ENCODE measurements around the gene SLC25A5. TPM values are rescaled to one million over a fixed set of nuclear protein-coding genes. Genes with fewer than 3 reads are reported as not detected.
A peak's percentile ranks its signal among the peaks of the same experiment; 100 is the strongest.
"Not testable (repeated sequence)": the region's sequence is repeated elsewhere in the genome, so short reads cannot be mapped to it uniquely, and the experiment has no call there.

Gene SLC25A5
- total RNA-seq, 1 experiment from 2014 or later: 170 TPM

DNA sequence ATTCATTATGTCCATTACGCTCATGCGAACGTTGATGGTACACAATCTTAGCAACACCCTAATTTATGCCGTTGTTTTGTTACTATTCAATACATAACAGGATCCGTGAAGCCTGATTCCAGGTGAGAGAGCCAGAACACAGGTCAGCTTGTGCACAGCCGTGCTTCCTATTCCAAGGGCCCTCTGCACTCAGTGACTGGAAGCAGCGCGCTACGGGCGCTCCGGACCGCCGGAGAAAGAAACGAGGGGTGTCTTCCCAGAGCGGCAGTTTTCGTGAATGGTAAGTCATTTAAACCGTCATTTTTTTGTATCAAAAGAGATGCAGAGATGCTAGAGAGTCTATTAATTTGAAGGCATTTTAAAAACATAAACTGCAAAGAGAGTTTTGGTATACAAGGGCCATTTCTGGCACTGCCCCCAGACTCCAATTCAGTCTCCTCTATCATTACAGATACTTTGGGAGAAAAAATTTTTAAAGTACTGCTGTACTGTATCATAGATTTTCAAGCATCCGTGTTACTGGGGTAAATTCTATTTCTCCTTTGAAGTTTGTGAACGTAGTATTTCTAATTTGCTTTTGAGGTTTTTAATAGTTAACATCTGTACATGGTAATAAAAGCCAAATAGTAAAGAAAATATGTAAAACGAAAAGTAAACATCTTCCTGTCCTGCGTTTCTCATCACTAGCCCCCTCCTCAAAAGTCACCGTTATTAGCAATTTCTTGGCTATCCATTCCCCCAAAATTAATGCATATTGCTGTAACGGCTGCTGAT, 6.6 kb downstream of the SLC25A5 start:
- no peak for DNase-seq (ENCODE audit: low spot score)
- in situ Hi-C loops (cut with HindIII; ENCODE audit: low sequenced_read_pairs): no loop called here

DNA sequence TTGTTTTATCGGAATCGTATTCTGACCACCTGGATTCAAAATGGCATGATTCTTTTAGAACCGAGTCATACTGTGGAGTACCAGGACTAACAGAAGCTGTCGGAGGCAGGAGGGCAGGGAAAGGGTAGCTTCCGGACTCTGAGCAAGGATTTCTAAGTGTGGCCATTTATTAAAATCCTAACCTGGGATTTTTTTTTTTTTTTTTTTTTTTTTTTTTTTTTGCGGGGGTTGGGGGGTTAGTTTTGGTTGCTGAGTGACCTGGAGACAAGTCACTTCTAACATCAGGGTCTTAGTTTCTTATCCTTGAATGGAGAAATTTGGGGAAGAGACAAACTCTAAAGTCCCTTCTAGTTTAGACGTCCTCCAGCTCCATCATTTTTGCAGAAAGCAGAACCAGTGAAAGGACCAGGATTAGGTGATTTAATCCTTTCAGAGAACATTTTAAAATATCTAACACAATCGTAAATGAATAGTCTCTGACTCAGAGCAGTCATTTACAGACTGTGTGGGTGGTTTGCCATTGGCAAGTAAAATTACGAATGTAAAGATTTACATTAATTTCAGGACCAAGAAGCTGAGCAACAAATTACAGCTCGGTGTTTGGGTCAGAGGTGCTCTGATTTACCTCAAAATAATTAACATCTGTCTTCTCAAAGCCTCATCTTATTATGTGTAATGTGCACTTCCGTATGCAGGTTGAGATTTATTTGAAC, 7.3 kb downstream of the SLC25A5 start:
- no peak for DNase-seq (ENCODE audit: low spot score)
- in situ Hi-C loops (cut with HindIII; ENCODE audit: low sequenced_read_pairs): no loop called here

DNA sequence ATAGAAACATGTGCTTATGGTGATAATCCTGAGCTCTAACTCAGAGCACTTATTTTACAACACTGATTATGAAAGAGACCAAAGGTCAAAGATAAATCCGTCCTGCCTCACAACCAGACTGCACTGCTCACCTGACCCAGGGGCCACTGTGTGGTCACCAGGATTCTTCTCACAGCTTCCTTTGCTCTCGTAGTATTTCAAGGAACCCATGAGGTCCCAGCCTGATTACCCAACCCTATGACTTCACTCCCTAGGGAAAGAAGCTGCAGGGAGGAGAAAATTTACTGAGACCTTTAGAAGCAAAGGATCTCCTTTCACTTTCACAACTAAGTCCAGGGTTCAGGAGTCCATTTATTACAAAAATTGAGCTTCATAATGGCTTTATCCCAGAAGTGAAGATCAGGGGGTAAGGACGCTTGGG, 9.6 kb downstream of the SLC25A5 start:
- DNase-seq (ENCODE audit: low spot score): peak; percentile 40
- in situ Hi-C loops (cut with HindIII; ENCODE audit: low sequenced_read_pairs): no loop called here

DNA sequence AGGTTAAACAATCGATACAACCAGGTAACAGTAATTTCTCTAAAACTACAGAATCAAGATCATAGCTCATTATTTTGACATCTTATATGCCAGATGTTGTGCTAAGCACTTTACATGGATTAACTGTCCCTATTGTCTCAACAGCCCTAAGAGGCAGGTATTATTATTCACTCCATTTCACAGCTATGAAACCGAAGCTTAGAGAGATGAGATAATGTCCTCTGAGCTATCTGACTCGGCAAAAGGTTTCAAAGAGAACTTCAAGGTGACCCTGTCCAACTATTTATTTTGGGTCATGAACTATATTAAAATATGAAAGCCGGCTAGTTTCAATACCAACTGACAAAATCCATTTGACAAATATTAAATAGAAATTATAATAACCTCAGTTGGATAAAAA, 10.3 kb downstream of the SLC25A5 start:
- in situ Hi-C loops (cut with HindIII; ENCODE audit: low sequenced_read_pairs): no loop called here
- no peak for DNase-seq (ENCODE audit: low spot score)

DNA sequence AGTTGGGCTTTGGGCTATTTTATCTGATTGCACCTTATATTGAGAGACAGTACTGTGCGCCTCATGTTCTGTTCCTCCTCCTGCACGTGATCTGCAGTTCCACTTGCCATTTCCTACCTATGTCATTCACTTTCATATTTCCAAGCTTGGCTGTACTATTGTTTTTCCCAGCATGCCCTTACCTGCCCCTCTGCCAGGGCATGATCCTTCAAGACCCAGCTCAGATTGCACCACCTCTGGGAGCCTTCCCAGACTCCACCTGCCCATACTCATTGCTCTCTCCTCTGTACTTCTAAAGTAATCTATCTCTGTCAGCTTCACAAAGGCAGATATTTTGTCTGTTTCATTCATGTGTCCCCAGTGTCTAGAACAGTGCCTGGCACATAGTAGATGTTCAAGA, 11.6 kb downstream of the SLC25A5 start:
- in situ Hi-C loops (cut with HindIII; ENCODE audit: low sequenced_read_pairs): no loop called here
- no peak for DNase-seq (ENCODE audit: low spot score)

DNA sequence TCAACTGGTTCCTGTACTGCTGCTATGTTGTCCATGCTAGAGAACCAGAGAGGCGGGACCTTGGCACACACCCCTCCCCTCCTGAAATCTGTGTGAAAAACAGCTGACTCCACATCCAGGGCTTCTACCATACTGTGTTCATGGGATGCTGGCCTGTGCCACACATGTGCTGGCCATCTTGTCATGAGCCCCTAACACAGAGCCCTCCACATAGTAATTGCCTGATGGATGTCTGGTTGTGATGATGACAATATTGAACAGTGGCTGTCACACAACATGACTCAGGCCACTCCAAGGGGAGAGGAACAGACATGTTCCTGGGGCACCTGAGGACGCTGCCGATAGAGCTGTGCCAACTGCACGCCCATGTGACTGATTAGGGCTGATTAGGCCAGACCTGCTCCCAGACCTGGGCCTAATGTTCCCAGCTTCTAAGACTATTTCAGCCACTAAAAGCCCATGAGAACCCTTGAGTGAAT, 13.1 kb downstream of the SLC25A5 start:
- no peak for DNase-seq (ENCODE audit: low spot score)
- in situ Hi-C loops (cut with HindIII; ENCODE audit: low sequenced_read_pairs): no loop called here

DNA sequence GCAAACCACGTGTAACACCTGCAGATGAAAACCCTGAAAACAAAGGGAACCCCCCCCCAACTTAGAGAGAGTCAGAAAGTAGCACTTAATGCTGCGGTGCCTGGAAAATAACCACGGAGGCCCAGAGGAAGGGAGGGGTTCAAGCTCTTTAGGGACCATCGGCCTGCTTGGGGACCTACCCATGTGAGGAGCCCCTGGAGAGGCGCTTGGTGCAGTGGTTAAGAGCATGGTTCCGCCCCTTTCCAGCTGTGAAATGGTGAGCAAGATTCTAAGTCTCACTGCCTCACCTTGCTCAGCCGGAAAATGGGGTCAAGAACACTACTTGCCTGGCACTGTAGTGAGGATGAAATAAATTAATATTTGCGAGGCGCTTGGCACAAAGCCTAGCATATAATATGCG, 13.8 kb downstream of the SLC25A5 start:
- in situ Hi-C loops (cut with HindIII; ENCODE audit: low sequenced_read_pairs): no loop called here
- no peak for DNase-seq (ENCODE audit: low spot score)

DNA sequence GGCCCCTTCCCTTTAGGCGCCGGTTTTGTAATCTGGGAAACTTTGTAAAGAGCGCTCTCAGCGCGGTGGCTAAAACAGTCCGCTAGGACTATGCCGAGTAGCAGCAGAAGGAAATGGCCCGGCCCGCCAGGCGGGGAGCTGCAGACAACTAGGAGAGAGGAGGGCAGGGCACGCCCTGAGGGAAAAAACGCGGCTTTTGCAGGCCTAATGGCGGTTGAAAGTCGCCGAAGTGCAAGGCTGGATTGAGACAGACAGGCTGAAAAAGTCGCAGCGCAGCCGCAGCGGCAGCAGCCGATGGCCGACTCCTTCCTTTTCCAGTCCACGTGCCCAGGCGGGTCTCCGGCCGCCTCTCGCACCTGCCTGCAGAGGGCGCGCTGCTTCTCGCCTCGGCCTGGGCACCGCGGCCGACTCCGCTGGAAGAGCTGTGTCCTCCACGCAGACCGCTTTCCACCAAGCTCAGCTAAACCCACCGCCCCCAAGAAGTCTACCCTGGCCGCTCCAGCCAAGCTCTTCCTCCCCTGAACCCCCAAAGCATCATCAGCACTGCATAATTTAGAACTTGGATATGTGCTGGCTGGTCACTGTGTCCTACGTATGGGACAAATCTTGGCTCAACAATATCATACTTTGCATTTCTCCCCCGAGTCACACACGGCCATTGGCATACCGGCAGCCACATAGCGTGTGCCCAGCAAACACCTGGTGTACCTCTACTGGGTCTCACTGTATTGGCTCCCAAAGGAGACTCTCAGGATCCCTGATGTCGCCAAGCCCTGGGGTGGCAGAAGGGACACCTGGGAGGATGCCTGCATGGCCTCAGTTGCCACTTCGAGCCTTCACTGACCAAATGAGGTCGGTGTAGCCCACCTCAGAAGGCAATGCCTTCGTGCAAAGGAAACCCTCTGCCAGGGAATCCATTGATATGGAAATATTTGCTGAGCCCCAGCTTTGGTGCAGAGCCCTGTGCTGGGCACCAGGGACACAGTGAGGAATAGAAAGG, 14.5 kb downstream of the SLC25A5 start:
- DNase-seq (ENCODE audit: low spot score): peak; percentile 35
- in situ Hi-C loops (cut with HindIII; ENCODE audit: low sequenced_read_pairs): no loop called here

DNA sequence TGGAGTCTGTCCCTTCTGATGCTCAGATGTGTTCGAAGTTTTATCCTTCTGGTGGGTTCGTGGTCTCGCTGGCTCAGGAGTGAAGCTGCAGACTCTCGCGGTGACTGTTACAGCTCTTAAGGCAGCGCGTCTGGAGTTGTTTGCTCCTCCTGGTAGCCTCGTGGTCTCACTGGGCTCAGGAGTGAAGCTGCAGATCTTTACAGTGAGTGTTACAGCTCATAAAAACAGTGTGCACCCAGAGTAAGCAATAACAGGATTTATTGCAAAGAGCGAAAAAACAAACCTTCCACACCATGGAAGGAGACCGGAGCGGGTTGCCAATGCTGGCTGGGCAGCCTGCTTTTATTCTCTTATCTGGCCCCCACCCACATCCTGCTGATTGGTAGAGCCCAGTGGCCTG, 18.5 kb downstream of the SLC25A5 start:
- in situ Hi-C loops (cut with HindIII; ENCODE audit: low sequenced_read_pairs): no loop called here
- DNase-seq (ENCODE audit: low spot score): no peak

DNA sequence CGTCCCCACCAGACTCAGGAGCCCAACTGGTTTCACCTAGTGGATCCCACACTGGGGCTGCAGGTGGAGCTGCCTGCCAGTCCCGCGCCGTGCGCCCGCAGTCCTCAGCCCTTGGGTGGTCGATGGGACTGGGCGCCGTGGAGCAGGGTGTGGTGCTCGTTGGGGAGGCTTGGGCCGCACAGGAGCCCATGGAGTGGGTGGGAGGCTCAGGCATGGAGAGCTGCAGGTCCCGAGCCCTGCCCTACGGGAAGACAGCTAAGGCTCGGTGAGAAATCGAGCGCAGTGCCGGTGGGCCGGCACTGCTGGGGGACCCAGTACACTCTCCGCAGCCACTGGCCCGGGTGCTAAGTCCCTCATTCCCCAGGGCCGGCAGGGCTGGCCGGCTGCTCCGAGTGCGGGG, 19.5 kb downstream of the SLC25A5 start:
- DNase-seq (ENCODE audit: low spot score); in situ Hi-C loops (cut with HindIII; ENCODE audit: low sequenced_read_pairs): not testable (repeated sequence)

DNA sequence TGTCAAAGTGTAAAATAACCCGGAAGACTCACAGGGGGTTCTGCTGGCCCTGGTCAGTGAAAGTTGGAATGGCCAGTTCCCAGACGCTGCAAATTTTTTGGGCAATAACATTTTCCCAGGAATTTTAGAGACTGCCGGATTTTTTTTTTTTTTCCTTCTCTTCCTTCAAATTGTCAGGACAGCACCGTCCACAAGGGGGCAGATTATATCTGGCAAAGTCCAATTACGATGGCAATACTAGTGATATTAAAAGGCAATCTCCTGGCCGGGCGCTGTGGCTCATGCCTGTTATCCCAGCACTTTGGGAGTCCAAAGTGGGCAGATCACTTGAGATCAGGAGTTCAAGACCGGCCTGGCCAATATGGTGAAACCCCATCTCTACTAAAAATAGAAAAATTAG, 20.5 kb downstream of the SLC25A5 start:
- DNase-seq (ENCODE audit: low spot score): peak; percentile 57
- in situ Hi-C loops (cut with HindIII; ENCODE audit: low sequenced_read_pairs): no loop called here

DNA sequence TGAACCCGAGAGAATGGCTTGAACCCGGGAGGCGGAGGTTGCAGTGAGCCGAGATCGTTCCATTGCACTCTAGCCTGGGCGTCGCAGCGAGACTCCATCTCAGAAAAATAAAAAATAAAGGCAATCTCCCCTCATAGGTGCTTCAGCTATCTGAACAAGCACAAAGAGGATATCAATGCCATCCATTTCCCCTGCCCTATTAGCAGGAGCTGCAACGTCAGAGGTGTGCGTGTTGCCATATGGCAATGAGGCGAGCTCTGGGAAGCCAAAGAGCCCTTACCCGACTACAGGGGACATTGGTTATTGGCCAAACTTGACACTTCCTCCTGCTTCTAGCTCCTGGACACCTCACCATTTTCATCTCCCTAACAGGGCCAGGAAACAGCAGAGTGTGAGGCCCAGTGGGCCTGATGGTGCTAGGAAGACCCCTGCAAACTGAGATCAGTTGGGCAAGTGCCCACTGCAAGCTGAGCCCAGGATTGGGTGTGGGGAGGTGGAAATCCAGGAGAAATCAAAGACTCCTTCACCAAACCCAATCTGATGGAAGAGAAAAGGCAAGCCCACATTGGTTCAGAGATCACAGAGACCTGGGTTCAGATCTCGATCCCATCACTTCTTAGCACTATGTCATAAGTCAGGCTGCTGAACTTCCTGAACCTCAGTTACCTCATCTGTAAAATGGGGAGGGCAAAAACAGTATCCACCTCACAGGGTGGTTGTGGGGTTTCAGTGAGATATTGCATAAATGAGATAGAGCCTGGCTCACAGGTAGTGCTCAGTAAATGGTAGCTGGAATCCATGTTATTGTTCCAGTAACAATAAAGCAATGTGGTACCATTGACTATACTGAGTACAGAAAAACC, 21.2 kb downstream of the SLC25A5 start:
- in situ Hi-C loops (cut with HindIII; ENCODE audit: low sequenced_read_pairs): no loop called here

DNA sequence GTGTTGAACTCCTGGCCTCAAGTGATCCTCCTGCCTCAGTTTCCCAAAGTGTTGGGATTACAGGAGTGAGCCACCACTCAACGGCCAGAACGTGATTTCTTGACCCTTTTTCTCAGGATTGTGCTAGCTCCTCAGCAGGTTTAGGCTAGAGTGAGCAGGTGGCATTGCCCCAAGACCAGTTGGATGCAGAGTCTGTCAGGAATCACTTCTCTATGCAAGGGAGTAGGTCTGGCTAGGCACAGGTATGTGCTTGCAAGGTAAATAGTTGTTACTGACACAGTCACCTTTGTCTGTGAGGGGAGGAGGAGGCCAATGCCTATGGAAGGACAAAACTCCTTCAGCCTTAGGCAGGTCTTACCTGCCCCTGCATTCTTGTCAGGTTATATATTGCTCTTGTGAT, 24.2 kb downstream of the SLC25A5 start:
- in situ Hi-C loops (cut with HindIII; ENCODE audit: low sequenced_read_pairs): no loop called here
- no peak for DNase-seq (ENCODE audit: low spot score)

More for the DNA sequence above, 21.2 kb downstream of the SLC25A5 start:
- no peak for DNase-seq (ENCODE audit: low spot score)

DNA sequence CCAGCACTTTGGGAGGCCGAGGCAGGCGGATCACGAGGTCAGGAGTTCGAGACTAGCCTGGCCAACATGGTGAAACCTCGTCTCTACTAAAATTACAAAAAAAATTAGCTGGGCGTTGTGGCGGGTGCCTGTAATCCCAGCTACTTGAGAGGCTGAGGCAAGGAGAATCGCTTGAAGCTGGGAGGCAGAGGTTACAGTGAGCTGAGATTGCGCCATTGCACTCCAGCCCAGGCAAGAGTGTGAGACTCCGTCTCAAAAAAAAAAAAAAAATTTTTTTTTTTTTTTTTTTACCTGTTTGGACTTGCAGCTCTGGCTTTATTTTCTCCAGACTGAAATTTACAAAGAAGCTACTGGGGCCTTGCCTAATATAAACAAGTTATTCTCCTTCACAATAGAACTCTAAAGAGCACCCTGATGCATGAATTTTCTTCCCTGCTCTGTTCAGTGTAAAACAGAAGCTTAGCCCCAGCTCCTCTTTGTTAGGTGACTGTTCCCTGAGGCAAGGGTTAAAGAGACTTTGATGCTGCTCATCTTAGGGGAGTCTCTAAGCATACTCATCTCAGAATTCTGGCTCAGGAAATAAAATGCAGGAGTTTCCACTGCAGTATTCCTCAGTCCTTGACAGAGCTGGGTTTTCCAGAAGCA, 25.7 kb downstream of the SLC25A5 start:
- DNase-seq (ENCODE audit: low spot score); in situ Hi-C loops (cut with HindIII; ENCODE audit: low sequenced_read_pairs): not testable (repeated sequence)

DNA sequence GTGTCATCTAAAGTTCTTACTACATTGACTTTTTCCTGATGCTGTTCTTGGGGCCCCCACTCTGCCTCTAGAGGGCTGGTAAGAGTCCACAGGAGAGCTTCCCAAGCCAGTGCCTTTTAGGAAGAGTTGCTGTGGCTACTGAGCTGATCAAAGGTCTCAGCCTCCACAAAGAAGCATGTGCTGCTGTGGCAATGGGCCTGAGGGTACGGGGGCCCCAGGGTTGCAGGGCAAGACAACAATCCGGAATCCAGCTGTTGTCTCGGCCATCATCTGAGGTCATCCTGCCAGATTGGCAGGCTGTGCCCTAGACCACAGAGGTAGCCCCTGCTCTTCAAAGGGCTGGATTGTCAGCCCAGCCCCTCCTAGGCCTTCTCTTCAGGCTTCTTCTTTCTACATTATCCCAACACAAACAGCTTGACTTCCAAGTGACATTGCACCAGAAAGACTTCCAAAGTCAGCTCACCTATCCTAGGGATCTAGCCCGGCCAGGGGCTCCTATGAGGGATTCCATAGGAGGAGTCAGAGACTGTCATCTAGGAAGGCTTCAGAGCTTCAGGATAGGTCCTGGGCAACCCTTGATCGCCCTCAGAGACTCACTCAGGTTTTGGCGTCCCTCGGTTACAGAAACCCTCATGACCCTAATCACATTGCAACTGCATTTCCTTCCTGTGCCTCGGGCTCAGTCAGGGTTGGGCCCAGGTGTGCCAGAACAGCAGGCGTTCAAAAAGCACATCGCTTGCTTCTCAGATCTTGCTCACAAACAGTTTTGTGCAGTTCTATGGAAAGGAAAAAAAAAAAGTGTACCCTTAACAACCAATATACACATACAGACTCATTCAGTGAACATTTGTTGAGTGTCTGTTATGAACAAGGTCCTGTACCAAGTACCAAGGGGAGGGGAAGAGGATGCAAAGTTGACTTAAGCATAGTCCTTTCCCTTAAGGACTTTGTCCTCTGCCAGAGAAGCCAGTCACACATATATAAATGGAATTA, 27.8 kb downstream of the SLC25A5 start:
- no peak for DNase-seq (ENCODE audit: low spot score)
- in situ Hi-C loops (cut with HindIII; ENCODE audit: low sequenced_read_pairs): no loop called here

DNA sequence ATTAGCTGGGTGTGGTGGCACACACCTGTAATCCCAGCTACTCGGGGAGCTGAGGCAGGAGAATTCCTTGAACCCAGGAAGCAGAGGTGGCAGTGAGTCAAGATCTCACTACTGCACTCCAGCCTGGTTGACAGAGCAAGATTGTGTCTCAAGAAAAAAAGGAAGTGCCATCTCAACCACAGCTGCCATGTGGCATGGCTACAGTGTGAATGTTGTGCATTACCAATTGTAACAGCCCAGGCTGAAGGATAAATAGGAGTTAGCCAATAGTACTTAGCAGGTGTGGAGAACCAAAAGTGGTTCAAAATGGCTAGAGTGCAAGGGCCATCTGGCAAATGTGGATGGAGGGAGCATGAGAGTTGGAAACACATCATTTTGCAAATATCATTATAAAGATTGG, 28.9 kb downstream of the SLC25A5 start:
- no peak for DNase-seq (ENCODE audit: low spot score)
- in situ Hi-C loops (cut with HindIII; ENCODE audit: low sequenced_read_pairs): no loop called here
